Endometrial microvascular endothelial cells (primary cell): ENCODE data around the gene BTBD9. TPM values are rescaled to one million over a fixed set of nuclear protein-coding genes. Genes with fewer than 3 reads are reported as not detected.

Experiments
- in situ Hi-C: cut with HindIII; loops from 2 replicates; pipeline ENCODE4 v1.10.0; 2017; ENCODE audit warnings: low sequenced_read_pairs, low pct_unique_long_range_greater_than_20kb; ENCODE audit errors: inconsistent ontology term
- total RNA-seq: library from RNA; depleted of rRNA; stranded (reverse); fragments of >200 nt; gene quantifications from one replicate; pipeline ENCODE4 v1.2.3, GENCODE V29; 2015; ENCODE audit errors: inconsistent ontology term

BTBD9 gene
- total RNA-seq, 1 donor from 2014 or later: 6.4 TPM

DNA sequence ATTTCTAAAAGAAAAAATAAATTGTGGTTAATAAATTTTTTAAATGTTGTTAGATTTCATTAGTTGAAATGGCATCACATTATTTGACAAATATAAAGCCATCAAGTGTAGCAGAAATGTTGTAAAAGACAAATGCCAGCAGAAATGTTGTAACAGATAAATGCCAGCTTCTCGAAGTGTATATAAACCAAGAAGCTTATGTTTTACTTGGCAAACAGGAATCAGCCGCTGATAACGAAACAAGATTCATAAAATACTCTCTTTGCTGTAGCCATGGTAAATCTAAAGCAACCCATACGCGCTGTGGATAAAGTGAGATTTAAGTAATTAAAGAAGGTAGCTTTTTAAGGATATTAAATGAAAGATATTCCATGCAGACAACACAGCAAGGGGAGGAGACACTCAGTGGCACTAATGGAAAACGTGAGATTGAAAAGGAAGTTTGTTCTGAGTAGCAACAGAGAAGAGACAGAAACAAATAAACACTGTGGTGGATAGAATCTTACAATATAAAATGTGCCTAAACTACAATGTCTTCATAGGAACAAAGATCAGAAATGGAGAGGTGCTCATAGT is 29.6 kb downstream of the BTBD9 start:
- in situ Hi-C loops: no loop called here

DNA sequence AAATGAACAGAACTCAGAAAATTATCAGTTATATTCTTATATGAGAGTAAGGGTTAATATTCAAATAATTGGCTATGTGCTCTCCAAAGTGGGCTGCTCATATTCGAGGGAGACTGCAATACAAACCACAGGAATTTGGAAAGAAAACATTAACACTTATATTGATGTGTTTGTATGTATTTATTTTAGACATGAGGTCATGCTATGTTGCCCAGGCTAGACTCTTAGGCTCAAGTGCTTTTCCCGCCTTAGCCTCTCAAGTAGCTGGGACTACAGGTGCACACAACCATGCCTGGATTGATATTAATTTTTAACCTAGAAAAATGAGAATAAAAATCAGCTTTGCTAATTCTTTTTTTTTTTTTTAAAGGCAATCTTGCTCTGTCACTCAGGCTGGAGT is 35.0 kb downstream of the BTBD9 start:
- in situ Hi-C loops: no loop called here

DNA sequence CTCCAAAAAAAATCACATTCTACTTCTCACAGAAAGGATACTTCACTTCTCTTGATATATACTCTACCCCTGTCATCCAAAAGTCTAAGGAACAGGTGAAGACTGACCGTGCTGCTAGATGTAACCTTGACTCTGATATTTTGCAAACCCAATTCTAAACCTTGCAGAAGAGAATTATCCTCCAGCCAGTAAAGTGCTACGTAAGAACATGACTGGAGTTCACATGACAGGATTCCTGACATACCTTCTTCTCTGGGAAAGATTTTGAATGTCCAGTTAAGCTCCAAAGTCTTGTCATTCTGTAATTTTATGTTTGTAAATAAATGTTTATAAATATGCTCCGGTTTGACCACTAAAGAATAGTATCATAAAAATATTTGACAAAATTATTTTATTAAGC is 35.8 kb downstream of the BTBD9 start:
- in situ Hi-C loops: no loop called here

DNA sequence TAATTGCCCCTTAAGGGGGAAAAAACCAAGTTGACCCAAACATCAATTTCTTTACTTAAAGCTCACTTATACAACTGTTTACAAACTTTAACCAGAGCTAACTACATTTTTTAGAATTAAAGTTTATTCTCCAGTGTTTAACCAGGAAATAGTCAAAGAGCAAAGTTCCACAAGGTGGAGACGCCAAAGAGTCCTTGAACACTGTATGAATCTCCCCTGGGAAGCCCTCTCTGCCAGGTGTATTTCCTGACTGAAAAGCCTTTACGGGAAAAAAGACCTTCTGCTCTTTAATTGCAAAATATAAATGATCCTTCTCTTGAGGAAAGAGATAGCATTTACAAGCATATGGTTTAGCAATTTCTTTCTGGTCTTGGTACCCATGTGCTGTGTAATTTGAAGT is 36.2 kb downstream of the BTBD9 start:
- in situ Hi-C loops: no loop called here

- in situ Hi-C loops: no loop called here
Observed at GRCh38 chr6:38599966-38600550, 39.7 kb downstream of the BTBD9 start.

GRCh38 chr6:38599261-38599660 is 40.5 kb downstream of the BTBD9 start:
- in situ Hi-C loops: no loop called here

- in situ Hi-C loops: no loop called here
Observed at GRCh38 chr6:38593998-38594665, 45.6 kb downstream of the BTBD9 start.

GRCh38 chr6:38593409-38593808 is 46.3 kb downstream of the BTBD9 start:
- in situ Hi-C loops: no loop called here

- in situ Hi-C loops: no loop called here
Observed at GRCh38 chr6:38591439-38591838, 48.3 kb downstream of the BTBD9 start.

DNA sequence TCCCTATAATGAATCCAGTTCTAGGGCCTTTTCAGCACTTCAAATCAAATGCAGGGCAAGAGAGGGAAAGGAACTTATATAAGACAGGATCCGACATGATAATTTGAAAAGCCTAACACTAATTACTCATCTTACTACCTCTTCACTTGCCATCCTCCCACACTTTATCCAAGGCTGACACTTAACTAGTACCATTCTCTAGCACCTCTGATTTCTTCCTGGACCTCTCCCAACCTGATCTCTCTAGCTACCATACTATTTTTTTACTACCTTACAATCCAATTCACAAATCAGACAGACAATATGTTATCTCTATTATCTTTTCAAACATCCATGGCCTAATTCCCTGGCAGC is 50.4 kb downstream of the BTBD9 start:
- in situ Hi-C loops: no loop called here

DNA sequence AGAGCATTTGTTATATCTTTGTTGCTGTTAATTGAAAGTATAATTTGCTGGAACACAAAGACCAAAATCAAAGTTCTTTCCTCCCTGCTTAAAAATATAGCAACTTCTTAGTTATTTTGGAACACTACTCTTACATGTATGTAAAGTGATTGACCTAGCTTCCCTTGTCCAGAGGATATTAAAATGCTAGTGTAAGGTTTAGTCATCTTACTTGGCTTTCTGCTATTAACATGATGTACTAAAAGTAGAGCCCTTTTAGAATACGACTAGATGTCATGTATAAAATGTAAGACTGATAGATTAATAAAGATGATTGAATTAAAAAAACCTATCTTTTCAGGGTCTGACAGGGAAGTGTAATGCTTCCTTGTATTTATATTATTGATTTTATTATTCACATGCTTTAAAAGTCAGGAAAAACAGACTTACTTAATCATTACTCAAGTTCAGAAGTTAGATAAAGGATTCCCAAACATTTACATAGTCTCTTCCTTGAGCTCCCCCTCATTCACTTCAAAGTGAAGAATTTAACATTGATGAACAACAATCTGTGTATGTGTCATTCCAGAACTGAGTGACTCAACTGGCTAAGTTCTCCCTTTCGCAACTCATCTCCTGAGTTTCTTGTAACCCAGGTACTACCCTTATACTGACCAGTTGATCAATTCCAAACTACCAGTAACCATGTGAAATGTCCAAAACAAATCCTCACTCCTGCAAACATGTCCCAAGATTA is 50.9 kb downstream of the BTBD9 start:
- in situ Hi-C loops: no loop called here

GRCh38 chr6:38587766-38588362 is 51.9 kb downstream of the BTBD9 start:
- in situ Hi-C loops: no loop called here

DNA sequence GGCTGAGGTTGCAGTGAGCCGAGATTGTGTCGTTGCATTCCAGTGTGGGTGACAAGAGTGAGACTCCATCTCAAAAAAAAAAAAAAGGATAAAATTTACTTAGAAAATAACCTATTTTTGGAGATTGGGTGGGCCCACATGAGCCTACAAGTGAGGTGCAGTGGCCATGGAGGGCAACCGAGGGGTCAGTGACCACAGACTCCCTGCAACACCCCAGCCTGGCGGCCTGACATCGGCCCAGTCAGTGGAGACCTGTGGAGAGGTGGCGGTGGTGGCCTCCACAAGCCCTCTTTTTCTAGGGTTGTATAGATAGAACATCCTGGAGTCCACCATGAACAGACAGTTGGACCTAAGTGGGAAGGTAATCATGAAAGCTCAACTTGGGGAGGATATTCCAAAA is 52.7 kb downstream of the BTBD9 start:
- in situ Hi-C loops: no loop called here

DNA sequence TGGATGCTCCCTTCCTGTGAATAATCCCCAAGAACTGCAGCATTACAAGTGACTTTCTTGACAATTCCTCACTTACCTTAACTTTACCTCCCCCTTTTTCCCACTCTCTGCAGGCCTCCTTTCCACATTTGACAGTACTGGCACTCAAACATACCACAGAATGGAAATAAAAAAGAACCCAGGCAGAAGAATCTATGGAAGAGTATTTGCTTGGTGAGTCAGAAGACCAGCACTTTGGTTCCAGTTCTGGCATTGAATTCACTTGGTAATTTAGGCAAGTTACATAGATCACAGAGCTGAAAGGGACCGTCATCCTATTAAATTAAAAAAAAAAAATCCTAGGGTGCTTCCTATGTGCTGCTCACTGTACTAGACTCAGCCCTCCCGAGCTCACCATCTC is 55.0 kb downstream of the BTBD9 start:
- in situ Hi-C loops: no loop called here

- in situ Hi-C loops: no loop called here
Observed at GRCh38 chr6:38583523-38583922, 56.2 kb downstream of the BTBD9 start.

GRCh38 chr6:38580030-38580429 is 59.7 kb downstream of the BTBD9 start:
- in situ Hi-C loops: no loop called here

DNA sequence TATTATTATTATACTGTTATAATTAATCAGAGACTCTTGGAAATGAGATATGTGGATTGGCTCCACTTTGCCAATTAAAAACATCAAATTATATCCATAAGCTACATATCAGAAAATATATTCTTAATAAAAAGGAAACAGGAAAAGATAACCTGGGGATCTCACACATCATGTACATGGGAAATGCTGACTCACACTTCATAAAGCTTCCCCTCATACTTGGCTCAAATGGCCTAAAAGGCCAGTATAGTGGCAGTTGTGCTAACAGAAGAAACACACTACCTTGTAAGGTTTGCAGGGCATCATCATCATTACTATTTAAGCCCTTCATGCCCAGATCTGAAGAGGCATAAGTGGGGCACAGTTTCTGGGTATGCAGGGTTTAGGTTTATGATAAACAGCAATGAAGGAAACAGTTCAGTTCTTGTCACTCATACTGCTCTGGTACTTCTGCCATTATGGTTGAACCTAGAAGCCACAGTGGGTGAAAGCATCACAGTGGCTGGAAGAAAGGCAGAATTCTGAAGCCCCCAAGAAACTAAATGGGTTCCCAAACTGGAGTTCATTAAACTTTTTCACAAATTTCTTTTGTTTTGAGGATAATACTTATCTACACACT is 60.6 kb downstream of the BTBD9 start:
- in situ Hi-C loops: no loop called here

DNA sequence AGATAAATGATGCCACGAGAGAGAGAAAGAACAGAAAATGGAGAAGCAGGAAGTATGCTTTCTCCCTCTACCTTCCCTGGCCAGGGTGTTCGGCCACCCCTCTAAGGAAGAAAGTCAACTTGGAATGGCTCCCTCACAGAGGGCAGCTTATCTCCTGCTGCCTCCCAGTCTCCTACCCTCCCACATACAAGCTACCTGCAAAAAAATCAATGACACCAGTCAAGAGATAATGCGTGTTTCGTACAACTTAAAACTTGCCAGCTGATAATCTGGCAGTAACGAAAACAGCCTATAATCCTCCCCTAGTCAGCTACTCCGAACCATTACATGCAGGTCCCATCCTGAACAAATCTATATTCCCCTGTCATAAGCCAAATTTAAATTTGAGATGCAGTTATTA is 61.7 kb downstream of the BTBD9 start:
- in situ Hi-C loops: no loop called here

GRCh38 chr6:38577492-38577891 is 62.2 kb downstream of the BTBD9 start:
- in situ Hi-C loops: no loop called here
